Stimulated activated CD4-positive, alpha-beta T cell treated with anti-CD3 and anti-CD28 coated beads, TNF-alpha, amount 100 ng/mL, for 1 hour (primary cell): Measurements from ENCODE around the gene LDLRAD4.

ENCODE experiments used
- DNase-seq, 3 donors: peaks; one replicate each; pipeline ENCODE4 v3.0.0-alpha.2; 2020; ENCODE audit warnings: low read depth in 3 of 3, low spot score in 1 of 3

Gene LDLRAD4

DNA sequence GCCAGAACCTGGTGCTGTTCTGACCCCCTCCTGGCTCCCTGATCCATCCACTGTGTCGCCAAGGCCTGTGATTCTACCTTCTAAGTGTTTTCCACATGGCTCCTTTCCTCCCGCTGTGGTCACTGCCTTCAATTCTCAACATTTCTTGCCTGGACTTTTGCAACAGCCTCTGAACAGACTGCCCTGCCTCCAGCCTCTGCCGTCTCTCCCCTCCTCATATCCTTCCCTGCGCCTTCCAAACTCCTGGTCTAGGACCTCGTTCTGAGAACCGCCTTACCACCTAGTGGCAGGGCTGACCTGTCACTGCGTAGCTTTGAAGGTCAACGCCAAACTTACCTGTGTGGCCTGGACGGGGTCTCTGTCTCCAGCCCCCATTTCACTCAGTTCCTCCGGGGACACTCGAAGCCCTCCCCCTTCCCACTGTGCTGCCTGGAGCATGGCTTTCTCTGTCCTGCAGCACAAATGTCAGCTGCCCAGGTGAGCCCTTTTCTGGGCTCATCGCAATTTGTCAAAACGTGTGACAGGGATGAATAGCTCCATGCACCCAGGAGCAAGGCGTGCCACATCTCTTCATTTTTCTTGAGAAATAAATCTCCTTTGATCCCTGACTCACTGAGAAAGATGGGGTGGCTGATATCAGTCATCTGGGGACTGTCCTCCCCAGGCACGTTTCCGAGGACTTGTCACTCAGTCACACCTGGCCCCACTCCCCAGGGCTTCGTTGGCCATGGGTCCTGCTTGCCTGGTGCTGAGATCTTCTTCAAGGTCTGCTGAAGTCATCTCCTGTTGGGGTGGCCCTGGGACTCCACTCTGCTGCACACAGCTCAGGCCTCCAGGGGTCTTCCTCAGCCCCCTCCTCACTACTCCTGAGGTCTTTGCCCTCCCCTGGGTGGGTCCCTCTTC, 46.7 kb downstream of the LDLRAD4 start:
- no peak for DNase-seq

DNA sequence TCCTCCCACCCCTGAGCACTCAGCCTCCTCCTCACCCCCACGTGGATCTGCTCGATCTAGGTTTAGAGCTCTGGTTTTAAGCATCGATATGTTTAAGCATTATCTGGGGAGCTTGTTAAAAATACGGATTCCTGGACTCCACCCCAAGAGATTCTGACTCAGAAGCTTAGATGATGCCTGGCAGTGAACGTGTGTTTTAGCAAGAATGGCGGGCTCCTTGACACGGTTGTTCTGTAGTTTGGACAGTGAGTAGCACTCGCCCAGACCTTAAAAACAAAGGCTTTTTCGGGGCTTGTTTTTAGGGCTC, 47.3 kb downstream of the LDLRAD4 start:
- DNase-seq: no peak

DNA sequence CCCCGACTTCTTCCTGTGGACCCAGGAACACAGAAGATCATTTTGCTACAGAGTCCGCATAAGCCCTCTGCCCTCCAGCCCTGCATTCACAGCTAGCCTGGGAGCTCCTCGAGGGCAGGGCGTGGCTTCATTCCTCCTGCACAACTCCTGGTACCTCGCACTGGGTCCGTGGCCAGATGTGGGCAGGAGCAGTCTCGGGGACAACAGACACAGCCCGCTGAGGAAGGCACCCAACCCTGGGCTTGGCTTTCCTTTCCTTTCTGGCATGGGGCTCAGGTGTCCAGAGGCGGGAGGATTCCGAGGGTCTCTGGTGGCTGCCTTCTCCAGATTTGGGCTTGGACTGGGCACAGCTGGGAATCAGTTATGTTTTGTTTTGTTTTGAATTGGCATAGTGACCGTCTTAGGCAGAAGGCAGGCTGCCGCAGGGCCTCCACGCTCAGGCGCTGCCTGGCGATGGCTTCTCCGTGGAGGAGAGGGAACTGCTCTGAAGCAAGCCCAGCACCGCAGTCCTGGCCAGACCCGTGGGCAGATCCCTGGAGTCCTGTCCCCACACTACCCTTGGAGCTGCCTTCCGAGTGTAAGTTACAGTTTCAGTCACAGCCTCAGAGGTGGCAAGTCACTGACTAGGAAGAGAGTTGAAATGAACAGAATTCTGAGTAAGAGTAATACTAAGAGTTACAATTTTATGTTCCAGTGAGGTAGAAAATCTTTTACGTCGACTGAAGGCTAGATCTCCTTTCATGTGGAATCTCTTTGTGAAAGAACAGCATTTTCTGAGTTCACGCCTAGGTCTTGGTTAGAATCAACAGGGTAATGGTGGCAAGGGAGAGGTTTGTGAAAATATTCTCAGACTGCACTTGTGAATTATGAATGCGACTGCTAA, 47.9 kb downstream of the LDLRAD4 start:
- no peak for DNase-seq

DNA sequence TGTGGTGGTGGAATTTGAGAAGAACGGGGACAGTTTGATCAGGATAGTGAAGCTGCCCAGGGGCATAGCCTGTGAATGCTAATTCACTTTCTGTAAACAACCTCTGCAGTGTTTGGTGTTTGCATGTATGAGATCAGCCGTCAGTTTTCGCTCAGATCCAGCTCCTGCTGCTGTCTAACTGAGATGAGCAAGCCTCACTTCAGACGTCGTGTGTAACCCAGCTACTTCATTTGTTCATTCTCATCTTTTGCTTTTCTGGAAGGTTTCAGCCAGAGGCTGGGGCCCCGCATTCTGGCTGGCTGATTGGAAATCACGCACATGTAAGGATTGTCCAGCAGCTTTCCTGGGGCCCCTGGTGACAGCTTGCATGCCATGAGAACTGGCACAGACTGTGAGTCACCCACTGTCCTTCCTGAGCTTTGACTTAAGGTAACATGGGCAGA, 48.9 kb downstream of the LDLRAD4 start:
- DNase-seq: no peak

DNA sequence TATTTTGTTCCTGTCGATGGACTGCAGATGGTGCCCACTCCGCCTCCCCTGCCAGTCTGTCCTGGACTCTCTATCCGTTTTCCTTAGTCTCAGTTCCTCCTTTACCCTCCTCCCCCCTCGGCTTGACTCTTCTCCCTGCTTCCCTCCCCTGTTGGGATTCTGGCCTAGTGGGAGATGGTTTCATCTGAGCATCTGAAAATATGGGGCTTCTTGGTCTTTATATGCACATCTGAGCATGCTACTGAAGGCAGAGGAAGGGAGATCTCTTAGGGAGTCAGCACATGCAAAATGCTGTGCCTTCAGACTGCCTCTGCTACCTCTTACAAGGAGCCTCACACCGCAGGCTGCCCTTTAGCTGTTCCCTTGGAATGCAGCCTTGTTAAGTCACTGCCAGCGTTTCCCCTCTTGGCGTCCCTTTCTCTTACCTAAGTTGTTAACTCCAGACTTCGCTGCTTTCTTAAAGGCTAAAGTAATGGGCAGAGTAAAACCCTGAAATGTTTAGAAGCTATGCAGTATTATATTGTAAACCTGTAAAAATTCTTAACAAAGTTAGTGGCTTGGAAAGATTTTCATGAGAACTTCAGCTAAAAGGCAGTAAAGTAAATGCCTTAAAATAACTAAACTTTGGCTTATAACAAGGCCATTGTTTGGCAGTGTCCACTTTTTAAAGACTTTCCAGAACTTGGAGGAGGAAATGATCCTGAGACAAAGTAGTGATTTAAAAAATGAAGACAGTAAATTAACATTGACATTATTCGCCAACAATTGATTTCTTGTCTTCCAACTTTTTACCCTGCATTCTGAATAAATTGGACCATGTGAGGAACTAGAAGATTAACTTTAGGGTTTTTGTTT, 49.8 kb downstream of the LDLRAD4 start:
- no peak for DNase-seq

DNA sequence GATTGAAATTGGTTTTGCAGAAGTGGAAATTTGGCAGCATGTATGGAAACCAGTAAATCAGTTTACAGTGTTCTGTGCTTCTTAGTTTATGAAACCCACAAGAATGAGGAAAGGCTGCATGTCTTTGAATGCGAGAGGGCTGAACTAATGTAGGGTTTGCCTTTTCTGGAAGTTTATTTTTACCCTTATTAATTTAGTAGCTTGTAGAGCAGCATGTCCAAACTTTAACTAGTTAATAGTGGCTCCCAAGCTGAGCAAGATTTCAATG, 50.4 kb downstream of the LDLRAD4 start:
- no peak for DNase-seq

DNA sequence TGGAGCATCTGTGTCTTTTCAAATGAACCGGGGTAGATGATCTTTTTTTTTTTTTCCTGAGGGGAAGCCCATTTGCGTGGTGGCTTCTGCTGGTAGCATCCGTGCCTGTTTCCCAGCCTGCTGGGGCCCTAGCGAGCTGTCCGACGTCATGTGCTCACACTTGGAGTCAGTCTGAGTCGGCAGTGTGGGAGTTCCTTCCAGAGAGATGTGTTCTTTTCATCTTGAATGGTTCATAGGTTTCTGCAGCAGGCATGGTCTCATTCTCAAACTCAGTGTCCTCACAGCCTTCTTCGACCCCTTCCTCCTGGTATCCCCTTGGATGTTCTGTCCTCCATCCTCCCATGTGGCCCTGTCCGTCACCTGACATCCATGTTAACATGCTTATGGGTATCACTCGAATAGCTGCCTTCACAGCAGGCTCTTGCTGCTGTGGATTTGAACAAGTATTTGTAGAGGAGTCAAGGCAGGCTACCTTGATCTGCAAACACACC, 51.0 kb downstream of the LDLRAD4 start:
- DNase-seq: no peak

DNA sequence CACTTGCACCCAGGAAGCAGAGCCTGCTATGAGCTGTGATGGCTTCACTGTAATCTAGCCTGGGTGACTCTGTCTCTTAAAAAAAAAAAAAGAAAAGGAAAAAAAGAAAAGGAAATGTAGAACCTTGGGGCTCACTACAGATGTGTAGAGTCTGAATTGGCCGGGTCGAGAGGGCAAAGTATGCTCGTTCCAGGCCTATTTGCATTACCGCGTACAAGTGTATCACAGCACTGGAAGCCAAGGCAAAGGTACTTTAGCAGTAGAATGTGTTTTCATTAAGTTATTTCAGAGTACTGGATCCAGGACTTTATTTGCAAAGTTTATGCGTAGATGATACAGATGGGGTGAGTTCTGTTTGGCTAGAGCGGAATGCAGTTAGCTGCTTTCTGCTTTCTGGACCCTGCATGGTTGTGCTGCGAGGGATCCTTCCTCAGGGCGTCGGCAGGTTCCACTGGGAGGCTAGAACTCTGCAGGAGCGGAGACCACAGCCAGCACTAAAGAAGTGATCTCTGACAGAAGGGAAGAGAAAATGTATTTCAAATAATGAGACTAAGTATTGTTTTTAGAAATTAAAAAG, 51.8 kb downstream of the LDLRAD4 start:
- no peak for DNase-seq

DNA sequence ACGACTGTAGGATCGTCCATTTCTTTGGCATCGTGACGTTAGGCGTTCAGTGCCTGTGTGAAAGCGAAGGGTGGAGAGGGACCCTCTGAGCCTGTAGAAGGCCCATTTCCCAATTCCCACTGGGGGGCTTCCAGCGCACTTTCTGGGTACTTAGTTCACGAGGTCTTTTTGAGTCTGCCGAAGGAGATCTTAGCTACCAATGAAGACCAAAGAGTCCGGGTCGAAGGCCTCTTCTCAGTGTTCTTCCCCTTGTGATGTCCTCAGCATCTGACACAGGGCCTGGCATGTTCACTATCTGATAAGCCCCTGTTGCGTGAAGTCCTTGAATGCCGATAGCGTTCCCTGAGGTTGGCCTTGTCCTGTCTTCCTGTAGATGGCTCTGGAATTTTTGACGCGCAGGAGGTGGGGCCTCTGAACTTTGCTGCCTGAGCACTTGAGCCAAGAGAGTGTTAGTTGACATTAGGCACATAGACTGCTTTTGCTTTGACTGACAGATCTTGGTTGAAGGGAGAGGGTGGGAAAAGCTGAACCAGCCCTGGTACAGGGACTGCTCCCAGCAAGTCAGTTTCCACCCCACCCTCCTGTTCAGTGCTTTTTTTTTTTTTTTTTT, 52.8 kb downstream of the LDLRAD4 start:
- DNase-seq: no peak

DNA sequence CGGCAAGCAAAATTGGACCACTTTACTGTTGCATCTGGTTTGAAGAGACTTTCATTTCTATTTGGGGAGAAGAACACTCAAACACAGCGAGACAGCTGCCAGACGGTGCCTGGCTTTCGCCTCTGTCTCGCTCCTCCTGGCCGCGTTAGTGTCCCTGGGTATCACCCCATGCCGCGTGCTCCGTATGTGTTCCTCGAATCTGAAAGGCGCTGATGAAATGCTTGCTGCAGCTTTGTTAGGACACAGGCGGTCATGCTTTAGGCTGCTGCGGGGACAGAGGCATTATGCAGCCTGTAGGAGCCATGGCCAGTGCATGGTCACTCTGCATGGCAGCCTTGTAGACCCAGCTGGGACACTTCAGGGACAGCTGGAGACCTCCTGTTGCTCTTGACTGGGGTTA, 53.9 kb downstream of the LDLRAD4 start:
- DNase-seq: no peak

DNA sequence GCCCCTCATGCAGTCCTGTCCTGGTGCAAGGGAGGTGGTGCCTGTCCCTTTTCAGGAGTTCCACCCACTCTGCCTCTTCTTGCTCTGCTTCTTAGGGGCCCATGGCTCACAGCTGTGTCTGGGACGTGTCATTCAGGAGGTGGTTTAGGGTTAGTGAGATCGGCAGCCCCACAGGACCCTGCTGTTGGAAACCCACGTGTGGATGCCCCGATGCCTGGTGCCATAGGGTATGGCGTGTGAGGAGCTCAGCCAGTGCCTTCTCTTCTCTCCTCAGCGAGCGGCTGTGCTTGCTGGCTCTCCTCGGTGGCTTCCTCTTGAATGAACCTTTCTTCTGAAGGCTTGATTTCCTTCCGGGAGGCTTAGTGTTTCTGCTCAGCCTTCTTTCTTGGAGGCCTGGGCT, 55.2 kb downstream of the LDLRAD4 start:
- DNase-seq: no peak

DNA sequence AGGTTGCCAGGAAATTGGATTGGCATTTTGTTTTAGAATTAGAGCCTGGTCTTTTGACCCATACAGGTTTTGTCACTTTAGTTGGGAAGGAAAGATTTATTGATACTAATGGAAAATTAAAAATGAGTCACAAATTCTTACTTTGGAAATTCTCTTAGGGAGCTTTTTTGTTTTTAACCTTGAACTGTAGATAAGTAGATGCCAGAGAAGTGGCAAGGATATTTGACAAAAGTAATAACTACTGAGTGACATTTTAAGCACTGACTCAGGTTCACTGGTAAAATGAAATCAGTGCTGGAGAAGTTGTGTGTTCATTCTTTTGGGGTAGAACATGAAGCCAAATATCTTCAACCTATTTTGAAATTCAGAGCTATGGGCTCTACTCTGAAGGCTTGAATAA, 56.5 kb downstream of the LDLRAD4 start:
- DNase-seq: no peak

DNA sequence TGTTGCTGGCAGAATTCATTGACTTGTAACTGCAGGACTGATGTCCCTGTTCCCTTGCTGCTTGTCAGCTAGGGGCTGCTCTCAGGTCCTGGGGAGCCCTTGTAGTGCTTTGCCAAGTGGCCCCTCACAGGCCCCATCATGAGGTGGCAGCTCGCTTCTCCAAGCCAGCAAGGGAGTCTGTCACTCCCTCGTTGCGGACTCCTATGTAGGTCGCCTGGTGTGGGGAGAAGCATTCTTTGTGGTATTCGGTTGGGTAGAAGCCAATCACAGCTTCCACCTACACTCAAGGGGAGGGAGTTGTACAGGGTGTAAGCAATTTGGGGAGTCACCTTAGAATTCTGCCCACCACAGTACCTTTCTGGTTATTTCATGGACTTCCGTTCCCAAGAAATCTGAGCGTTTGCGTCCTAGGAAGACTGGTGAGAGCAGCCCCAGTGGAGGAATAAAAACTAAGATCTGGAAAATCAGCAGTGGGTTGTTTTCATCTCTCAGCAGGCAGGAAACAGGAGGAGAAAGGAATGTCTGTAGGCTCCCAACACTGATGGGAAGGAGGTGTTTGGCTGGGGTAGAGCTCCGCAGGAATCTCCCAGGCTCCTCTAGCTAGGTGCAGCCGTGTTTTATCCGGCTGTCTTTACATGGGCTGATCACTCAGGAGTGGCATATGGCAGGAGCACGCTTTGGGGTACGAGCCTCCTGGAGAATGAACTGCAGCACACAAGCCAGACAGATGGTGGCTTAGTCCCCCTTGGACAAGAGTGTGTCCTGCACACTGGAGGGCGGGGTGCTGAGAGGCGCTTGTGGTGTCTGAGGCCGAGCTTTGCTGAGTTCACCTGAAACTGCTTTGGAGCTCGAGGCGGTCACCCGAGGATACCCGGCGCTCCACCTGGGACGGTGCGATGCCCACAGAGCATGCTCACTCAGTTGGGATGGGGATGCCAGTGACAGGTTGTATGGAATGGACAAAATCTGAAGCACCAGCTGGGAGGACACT, 58.3 kb downstream of the LDLRAD4 start:
- DNase-seq: no peak

DNA sequence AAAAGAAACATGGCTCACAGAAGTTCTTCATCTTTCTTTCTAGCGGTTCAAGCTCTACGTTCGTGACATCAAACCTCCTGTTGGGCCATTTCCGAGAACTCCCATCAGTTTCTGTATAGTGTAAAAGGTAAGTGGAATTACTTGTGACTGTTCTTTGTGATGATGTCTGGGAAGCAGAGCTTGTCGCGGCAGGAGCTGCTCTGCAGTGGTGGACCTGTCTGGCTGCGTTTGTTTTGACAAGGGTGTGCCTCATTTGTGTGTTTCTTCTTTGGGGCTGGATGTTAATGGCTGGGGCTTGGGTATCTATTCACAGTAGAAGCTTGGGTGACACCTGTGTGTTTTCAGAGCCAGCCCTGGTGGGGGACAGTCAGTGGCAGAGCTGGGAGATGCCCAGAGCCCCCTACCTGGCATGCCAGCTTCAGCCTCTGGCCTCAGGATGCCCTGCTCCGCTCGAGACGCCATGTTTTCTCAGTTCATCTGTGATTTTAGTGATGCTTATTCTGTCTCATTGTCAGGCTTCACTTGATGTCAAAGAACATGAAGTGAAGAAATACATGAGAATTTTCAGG, 59.6 kb downstream of the LDLRAD4 start:
- DNase-seq: no peak

DNA sequence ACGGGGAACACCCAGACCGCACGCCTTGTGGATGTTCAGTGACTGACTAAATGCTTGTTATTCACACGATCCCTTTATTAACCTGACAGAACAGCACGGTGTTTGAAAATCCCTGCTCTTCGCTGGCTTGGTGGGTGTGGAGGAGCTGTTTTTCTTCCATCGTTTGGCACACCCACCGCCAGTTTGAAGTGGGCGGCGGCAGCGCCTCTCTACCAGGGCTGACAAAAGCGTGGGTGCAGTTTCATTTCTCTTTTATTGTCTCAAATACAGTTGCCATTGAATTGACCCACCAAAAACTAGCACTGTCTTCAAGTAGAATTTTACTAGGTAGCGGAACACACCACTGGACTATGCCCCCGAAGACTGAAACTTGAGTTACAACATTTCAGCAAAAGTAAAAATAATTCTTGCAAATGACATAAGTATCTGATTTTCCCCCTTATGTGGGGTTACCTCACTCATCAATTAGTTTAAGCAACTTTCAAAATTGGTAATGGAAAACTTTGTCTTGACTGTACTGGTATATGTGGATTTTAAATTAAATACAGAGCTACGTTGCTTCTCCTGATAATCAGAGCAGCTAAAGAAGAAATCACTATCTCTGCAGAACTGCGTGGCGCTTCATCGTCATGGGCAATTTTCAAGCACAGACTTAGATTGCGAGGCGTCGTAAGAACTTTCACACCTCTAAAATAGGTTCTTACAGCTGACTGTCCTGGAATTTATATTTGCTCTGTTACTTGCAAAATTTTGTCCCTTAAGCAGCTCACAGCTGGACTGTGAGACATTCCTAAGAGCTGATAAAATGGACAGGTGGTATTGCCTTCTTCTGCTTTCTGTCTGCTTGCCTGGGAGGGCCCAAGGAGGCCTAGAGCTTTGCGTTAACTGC, 60.9 kb downstream of the LDLRAD4 start:
- DNase-seq: no peak

DNA sequence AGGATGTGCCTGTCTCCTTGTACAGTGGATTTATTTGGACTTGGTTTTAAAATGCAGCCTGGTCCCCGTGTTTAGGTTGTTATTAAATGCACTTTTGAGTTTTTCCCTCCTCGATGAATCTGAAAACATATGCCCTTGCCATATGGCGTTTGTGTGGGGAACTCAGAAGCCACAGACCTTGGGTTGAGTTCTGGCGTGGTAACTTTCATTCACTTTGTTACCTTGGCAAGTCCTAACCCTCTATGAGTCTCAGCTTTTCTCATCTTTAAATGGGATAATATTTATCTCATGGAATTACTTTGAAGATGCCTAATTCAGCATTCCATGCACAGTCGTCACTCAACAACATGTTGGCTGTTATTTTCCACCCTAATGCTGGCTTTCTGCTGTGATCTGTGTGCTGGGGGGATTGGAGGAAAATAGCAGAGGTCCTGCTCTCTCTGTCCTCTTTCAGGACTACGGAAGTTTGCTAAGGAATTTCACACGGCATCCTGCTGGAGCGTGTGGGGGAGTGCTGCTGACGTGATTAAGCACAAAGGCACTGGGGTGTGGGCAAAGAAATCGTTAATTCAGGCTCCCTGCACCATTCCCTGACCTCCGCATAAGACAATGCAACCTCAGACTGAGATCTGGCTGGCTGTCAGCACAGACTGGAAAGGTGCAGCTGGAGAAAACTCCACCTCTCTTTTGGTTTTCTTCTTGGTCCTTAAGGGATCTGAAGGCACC, 61.7 kb downstream of the LDLRAD4 start:
- no peak for DNase-seq

DNA sequence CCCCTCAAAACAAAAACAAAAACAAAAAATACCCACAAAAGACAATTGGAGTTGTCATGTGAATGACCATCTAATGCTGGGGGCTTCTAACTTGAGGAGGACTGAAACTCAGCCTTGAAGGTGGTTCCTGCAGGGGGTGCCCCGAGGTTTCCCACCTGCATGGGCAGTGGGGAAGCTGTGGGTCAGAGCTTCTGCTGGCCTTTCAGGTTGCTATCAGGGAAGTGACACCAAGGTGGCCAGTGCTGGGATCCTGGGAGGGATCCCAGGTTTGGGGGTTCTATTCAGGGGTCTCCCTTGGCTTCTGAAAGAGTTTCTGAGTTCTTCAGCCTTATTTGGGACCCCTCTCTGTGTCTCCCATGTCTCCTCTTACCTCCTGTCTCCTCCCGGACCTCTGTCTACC, 62.8 kb downstream of the LDLRAD4 start:
- no peak for DNase-seq

DNA sequence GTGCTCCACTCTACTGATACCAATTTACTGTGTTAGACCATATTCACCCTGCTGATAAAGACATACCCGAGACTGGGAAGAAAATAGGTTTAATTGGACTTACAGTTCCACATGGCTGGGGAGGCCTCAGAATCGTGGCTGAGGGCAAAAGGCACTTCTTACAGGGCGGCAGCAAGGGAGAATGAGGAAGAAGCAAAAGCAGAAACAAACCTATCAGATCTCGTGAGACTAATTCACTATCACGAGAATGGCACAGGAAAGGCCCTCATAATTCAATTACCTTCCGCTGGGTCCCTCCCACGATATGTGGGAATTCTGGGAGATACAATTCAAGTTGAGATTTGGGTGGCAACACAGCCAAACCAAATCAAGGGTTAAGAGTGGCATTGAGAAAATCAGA, 65.2 kb downstream of the LDLRAD4 start:
- DNase-seq: no peak
